ENCODE data around the gene NACC2. TPM values are rescaled to one million over a fixed set of nuclear protein-coding genes. Genes with fewer than 3 reads are reported as not detected.

Gene NACC2
- total and polyA plus RNA-seq, 2 experiments from 2014 or later = 4.4 to 12.0 TPM

DNA sequence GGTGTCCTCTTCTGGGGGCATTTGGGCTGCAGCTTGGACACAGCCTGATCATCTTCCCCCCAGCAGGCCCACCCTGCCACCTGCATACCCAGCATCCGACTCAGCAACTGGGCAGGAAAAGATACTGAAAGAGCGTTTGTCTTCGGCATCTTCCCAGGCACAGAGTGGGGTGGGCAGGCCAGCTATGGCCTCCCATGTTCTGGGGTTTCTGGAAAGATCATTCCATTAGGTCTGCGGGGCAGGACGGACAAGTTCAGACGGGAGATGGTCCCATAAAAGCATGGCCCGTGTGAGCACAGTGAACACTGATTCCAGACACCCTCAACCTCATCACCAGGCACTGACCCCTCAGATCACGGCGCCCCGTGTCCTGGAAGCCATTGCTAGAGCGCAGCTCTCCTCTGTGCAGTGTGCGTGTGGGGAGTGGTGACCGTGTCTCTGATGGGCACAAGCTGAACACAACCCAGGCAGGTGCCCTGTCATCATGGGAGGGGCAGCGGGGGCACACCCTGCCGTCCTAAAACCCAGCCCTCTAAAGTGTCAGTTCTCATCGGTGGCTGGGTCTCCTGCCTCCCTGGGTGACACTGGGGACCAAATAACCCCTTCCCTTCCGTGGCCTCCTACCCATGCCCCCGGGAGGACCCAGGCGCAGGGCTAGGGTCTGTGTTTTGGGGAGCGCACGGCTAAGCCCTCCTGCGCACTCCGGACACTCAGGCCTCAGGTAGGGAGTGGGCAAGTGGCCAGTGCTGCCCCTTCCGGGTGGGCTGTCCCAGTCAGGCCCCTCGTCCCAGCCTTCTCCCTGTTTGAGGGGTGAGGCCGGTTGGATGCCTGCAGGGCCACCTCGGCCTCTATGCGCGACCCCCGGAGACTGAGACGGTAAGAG, 36.8 kb upstream of the NACC2 start:
- Histone ChIP-seq H3K9me3 (ENCODE audit: low read depth) (no peaks in the 10 kb centered on the region), H3K4me3 (no peak overlapping the region), H3K27me3 (peaks cover 42% of the 10 kb centered on the region), H3K4me1 (ENCODE audit: low read depth) (peaks cover 7% of the 10 kb centered on the region), H3K36me3 (no peaks in the 10 kb centered on the region), H3K27ac (no peak overlapping the region)
- TF ChIP-seq, protein P1, sequence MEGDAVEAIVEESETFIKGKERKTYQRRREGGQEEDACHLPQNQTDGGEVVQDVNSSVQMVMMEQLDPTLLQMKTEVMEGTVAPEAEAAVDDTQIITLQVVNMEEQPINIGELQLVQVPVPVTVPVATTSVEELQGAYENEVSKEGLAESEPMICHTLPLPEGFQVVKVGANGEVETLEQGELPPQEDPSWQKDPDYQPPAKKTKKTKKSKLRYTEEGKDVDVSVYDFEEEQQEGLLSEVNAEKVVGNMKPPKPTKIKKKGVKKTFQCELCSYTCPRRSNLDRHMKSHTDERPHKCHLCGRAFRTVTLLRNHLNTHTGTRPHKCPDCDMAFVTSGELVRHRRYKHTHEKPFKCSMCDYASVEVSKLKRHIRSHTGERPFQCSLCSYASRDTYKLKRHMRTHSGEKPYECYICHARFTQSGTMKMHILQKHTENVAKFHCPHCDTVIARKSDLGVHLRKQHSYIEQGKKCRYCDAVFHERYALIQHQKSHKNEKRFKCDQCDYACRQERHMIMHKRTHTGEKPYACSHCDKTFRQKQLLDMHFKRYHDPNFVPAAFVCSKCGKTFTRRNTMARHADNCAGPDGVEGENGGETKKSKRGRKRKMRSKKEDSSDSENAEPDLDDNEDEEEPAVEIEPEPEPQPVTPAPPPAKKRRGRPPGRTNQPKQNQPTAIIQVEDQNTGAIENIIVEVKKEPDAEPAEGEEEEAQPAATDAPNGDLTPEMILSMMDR (IDR thresholded peaks at IDR 0.05; ENCODE audit: low read depth, low read length) = no peak
- no peak for DNase-seq (ENCODE audit: low read depth in 1 of 2, low spot score in 1 of 2)

DNA sequence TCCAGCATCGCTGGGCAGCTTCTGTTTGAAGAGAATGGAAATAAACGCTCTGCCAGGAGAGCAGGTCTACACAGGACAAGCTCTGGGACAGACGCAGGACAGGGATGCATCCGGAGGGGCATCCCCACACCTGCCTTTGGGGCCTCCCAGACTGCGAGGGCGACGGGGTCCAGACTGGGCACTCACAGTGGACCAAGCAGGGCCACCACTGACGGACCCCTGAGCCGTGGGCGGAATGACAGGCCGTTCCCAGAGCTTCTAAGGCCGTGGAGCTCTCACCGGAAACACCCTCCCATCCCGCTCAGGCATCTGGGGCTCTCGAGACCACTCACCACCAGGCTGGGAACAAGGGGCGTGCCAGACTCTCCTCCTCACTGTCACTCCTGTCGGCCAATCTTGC, 34.1 kb upstream of the NACC2 start:
- Histone ChIP-seq H3K4me3 (no peak overlapping the region), H3K36me3 (no peaks in the 10 kb centered on the region), H3K9me3 (ENCODE audit: low read depth) (no peaks in the 10 kb centered on the region), H3K27me3 (peaks cover 30% of the 10 kb centered on the region), H3K4me1 (ENCODE audit: low read depth) (no peaks in the 10 kb centered on the region), H3K27ac (no peak overlapping the region)
- DNase-seq (ENCODE audit: low read depth in 1 of 2, low spot score in 1 of 2) = no peak
- TF ChIP-seq, protein P1 (IDR thresholded peaks at IDR 0.05; ENCODE audit: low read depth, low read length) = no peak

GRCh38 chr9:136128436-136128835, 33.3 kb upstream of the NACC2 start:
- no peaks in the 10 kb centered on the region for H3K9me3 ChIP-seq (ENCODE audit: low read depth)
- no peak overlapping the region for H3K4me3 ChIP-seq
- H3K4me1 ChIP-seq (ENCODE audit: low read depth) = no peaks in the 10 kb centered on the region
- no peak overlapping the region for H3K27ac ChIP-seq
- H3K27me3 ChIP-seq = peaks cover 23% of the 10 kb centered on the region
- DNase-seq (ENCODE audit: low read depth in 1 of 2, low spot score in 1 of 2) = no peak
- H3K36me3 ChIP-seq = no peaks in the 10 kb centered on the region
- TF ChIP-seq, protein P1 (IDR thresholded peaks at IDR 0.05; ENCODE audit: low read depth, low read length) = no peak

- TF ChIP-seq, protein P1 (IDR thresholded peaks at IDR 0.05; ENCODE audit: low read depth, low read length) = no peak
- Histone ChIP-seq H3K4me3 (no peak overlapping the region), H3K27me3 (peaks cover 18% of the 10 kb centered on the region)
Measured at GRCh38 chr9:136127313-136127712, 32.2 kb upstream of the NACC2 start.

DNA sequence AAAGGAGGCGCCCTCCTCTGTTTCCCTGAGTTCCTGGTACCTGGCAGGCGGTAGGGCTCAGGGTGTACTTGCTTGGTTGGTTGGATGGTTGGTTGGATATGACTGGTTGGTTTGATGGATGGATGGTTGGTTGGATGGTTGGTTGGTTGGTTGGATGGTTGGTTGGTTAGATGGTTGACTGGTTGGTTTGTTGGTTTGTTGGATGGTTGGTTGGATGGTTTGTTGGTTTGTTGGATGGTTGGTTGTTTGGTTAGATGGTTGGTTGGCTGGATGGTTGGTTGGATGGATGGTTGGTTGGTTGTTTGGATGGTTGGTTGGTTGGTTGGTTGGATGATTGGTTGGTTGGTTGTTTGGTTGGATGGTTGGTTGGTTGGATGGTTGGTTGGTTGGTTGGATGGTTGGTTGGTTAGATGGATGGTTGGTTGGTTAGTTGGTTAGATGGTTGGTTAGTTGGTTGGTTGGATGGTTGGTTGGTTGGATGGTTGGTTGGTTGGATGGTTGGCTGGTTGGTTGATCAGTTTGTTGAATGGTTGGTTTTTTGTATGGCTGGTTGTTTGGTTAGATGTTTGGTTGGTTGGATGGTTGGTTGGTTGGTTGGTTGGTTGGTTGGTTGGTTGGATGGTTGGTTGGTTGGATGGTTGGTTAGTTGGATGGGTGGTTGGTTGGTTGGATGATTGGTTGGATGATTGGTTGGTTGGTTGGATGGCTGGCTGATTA, 30.0 kb upstream of the NACC2 start:
- H3K4me1 ChIP-seq (ENCODE audit: low read depth) = no peaks in the 10 kb centered on the region
- DNase-seq (ENCODE audit: low read depth in 1 of 2, low spot score in 1 of 2) = no peak
- H3K27me3 ChIP-seq = peaks cover 13% of the 10 kb centered on the region
- no peaks in the 10 kb centered on the region for H3K36me3 ChIP-seq
- no peak overlapping the region for H3K4me3 ChIP-seq
- no peak overlapping the region for H3K27ac ChIP-seq
- TF ChIP-seq, protein P1 (IDR thresholded peaks at IDR 0.05; ENCODE audit: low read depth, low read length) = no peak
- H3K9me3 ChIP-seq (ENCODE audit: low read depth) = no peaks in the 10 kb centered on the region

More at GRCh38 chr9:136127313-136127712, 32.2 kb upstream of the NACC2 start:
- Histone ChIP-seq H3K36me3 (no peaks in the 10 kb centered on the region), H3K4me1 (ENCODE audit: low read depth) (no peaks in the 10 kb centered on the region), H3K9me3 (ENCODE audit: low read depth) (no peaks in the 10 kb centered on the region), H3K27ac (no peak overlapping the region)
- DNase-seq (ENCODE audit: low read depth in 1 of 2, low spot score in 1 of 2) = no peak

All from cardiac muscle cell (in vitro differentiated cells and primary cell).